Retinal pigment epithelial cell (primary cell): ENCODE measurements around the gene SUCLA2.

Source experiments
- DNase-seq: peaks from one replicate; pipeline ENCODE4 v3.0.0-alpha.2; 2010; ENCODE audit warnings: low read depth
- H3K4me3 ChIP-seq: 2 replicates; pipeline ENCODE4 v1.5.1; 2011; ENCODE audit warnings: mild to moderate bottlenecking, low read length, control low read depth, moderate library complexity
- TF ChIP-seq, protein P1 (sequence below): conservative IDR thresholded peaks from 2 replicates; pipeline ENCODE4 v1.5.1; 2011; ENCODE audit warnings: low read depth, low read length, control low read depth, inconsistent platforms

The SUCLA2 gene

DNA sequence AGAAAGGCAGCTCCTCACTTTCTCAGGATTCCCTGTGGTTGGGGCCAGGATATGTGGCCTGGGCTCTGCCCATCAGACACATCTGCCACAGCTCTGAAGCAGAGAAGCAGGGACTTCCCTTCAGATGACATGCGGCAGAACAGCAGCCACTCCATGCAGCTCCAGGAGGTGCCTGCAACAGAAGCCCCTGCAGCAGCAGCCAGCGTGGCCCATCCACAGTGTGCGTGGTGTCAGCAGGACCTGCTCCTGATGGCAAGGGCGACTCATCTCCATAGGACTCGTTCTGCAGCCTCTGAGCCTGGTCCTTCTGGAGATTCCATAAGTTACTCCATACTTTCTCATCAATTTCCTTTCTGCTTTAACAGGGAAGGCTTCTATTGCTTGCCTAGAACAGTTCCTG, 105.0 kb downstream of the SUCLA2 start:
- no peak for DNase-seq
- no peak overlapping the region for H3K4me3 ChIP-seq
- TF ChIP-seq, protein P1, sequence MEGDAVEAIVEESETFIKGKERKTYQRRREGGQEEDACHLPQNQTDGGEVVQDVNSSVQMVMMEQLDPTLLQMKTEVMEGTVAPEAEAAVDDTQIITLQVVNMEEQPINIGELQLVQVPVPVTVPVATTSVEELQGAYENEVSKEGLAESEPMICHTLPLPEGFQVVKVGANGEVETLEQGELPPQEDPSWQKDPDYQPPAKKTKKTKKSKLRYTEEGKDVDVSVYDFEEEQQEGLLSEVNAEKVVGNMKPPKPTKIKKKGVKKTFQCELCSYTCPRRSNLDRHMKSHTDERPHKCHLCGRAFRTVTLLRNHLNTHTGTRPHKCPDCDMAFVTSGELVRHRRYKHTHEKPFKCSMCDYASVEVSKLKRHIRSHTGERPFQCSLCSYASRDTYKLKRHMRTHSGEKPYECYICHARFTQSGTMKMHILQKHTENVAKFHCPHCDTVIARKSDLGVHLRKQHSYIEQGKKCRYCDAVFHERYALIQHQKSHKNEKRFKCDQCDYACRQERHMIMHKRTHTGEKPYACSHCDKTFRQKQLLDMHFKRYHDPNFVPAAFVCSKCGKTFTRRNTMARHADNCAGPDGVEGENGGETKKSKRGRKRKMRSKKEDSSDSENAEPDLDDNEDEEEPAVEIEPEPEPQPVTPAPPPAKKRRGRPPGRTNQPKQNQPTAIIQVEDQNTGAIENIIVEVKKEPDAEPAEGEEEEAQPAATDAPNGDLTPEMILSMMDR: no peak

- TF ChIP-seq, protein P1: no peak
- H3K4me3 ChIP-seq: no peak overlapping the region
- no peak for DNase-seq
These were observed 107.5 kb downstream of the SUCLA2 start for GRCh38 chr13:47893527-47893926.
